Uterus (tissue), 4 donors: ENCODE data around the gene ITM2B. TPM values are rescaled to one million over a fixed set of nuclear protein-coding genes. Genes with fewer than 3 reads are reported as not detected.

Experiments used
- DNase-seq, 2 donors: peaks; one replicate each; pipeline ENCODE4 v3.0.0-alpha.2; 2019 to 2020
- H3K27ac ChIP-seq, 2 donors: fragments of 200-600 bp; sonication (generic); 1 replicate in 1 of 2; 2 replicates in 1 of 2; pipeline ENCODE4 v1.5.1; 2016 to 2018
- H3K27me3 ChIP-seq, 2 donors: fragments of 200-600 bp; sonication (generic); one replicate each; pipeline ENCODE4 v1.5.1; 2018 to 2019; ENCODE audit warnings: control low read depth in 1 of 2
- H3K36me3 ChIP-seq, 2 donors: fragments of 200-600 bp; sonication (generic); one replicate each; pipeline ENCODE4 v1.5.1; 2019; ENCODE audit warnings: control low read depth in 1 of 2
- H3K4me1 ChIP-seq, 2 donors: fragments of 200-600 bp; sonication (generic); one replicate each; pipeline ENCODE4 v1.5.1; 2018 to 2019; ENCODE audit warnings: control low read depth in 1 of 2
- H3K4me3 ChIP-seq, 2 donors: fragments of 200-600 bp; sonication (generic); 1 replicate in 1 of 2; 2 replicates in 1 of 2; pipeline ENCODE4 v1.5.1; 2018 to 2019; ENCODE audit warnings: mild to moderate bottlenecking in 1 of 2
- H3K9me3 ChIP-seq, 2 donors: fragments of 200-600 bp; sonication (generic); one replicate each; pipeline ENCODE4 v1.5.1; 2019; ENCODE audit warnings: control low read depth in 1 of 2
- CTCF ChIP-seq, 4 experiments: fragments of 200-600 bp in 2 of 4; fragments of 450-650 bp in 2 of 4; sonication (generic) in 2 of 4; IDR thresholded peaks; one replicate each; pipeline ENCODE4 v1.5.1; 2016 to 2019; ENCODE audit warnings: antibody characterized with exemption in 4 of 4, mild to moderate bottlenecking in 2 of 4, moderate library complexity in 1 of 4
- POLR2A ChIP-seq, 2 donors: fragments of 450-650 bp; IDR thresholded peaks; one replicate each; pipeline ENCODE4 v1.6.1; 2016; ENCODE audit warnings: antibody characterized with exemption in 2 of 2, mild to moderate bottlenecking in 1 of 2, moderate library complexity in 1 of 2
- intact Hi-C: fragments of 100-400 bp; cut with DNase I; formaldehyde crosslinking; loops from one replicate; pipeline ENCODE4 v1.15.1; 2023; ENCODE audit warnings: low total_unique reads
- total RNA-seq, 4 donors: library from RNA; depleted of rRNA in 3 of 4; stranded (reverse); fragments of >200 nt in 3 of 4; gene quantifications; one replicate each; pipeline versions ENCODE4 v1.1.0 to v1.2.4, GENCODE V29; 2014 to 2023
- donor health status: DM: yes; HTN: yes; CAD: no.

The ITM2B gene
- total RNA-seq, 4 donors from 2014 or later: 326 to 725 (median 565) TPM

GRCh38 chr13:48281556-48281955, 48.5 kb downstream of the ITM2B start:
- TF ChIP-seq CTCF (IDR thresholded peaks at IDR 0.05) (no peak), POLR2A (IDR thresholded peaks at IDR 0.05) (no peak)
- Histone ChIP-seq H3K27me3 (no peaks in the 10 kb centered on the region), H3K4me3 (no peak overlapping the region), H3K36me3 (no peaks in the 10 kb centered on the region), H3K27ac (no peak overlapping the region), H3K9me3 (no peaks in the 10 kb centered on the region), H3K4me1 (no peaks in the 10 kb centered on the region)
- no peak for DNase-seq
- intact Hi-C loops: no loop called here

- intact Hi-C loops: no loop called here
Measured at GRCh38 chr13:48291730-48292129, 58.7 kb downstream of the ITM2B start.

GRCh38 chr13:48292650-48293049, 59.6 kb downstream of the ITM2B start:
- no peaks in the 10 kb centered on the region for H3K9me3 ChIP-seq
- no peaks in the 10 kb centered on the region for H3K36me3 ChIP-seq
- DNase-seq: no peak
- no peak overlapping the region for H3K27ac ChIP-seq
- no peaks in the 10 kb centered on the region for H3K4me1 ChIP-seq
- H3K27me3 ChIP-seq: no peaks in the 10 kb centered on the region
- intact Hi-C loops: no loop called here
- no peak overlapping the region for H3K4me3 ChIP-seq
- TF ChIP-seq CTCF (IDR thresholded peaks at IDR 0.05): no peak
- TF ChIP-seq POLR2A (IDR thresholded peaks at IDR 0.05): no peak

More at GRCh38 chr13:48291730-48292129, 58.7 kb downstream of the ITM2B start:
- no peaks in the 10 kb centered on the region for H3K27me3 ChIP-seq
- no peaks in the 10 kb centered on the region for H3K4me1 ChIP-seq
- TF ChIP-seq CTCF (IDR thresholded peaks at IDR 0.05) (no peak), POLR2A (IDR thresholded peaks at IDR 0.05) (no peak)
- no peak overlapping the region for H3K4me3 ChIP-seq
- H3K27ac ChIP-seq: no peak overlapping the region
- DNase-seq: no peak
- no peaks in the 10 kb centered on the region for H3K9me3 ChIP-seq
- no peaks in the 10 kb centered on the region for H3K36me3 ChIP-seq

GRCh38 chr13:48294653-48295052, 61.6 kb downstream of the ITM2B start:
- Histone ChIP-seq H3K4me1 (no peaks in the 10 kb centered on the region), H3K9me3 (no peaks in the 10 kb centered on the region), H3K27me3 (no peaks in the 10 kb centered on the region), H3K4me3 (no peak overlapping the region), H3K36me3 (no peaks in the 10 kb centered on the region), H3K27ac (no peak overlapping the region)
- intact Hi-C loops: no loop called here
- TF ChIP-seq CTCF (IDR thresholded peaks at IDR 0.05) (no peak), POLR2A (IDR thresholded peaks at IDR 0.05) (no peak)
- no peak for DNase-seq

- no peaks in the 10 kb centered on the region for H3K4me1 ChIP-seq
- no peaks in the 10 kb centered on the region for H3K9me3 ChIP-seq
- intact Hi-C loops: no loop called here
- H3K27me3 ChIP-seq: no peaks in the 10 kb centered on the region
- TF ChIP-seq CTCF (IDR thresholded peaks at IDR 0.05) (no peak), POLR2A (IDR thresholded peaks at IDR 0.05) (no peak)
- no peak for DNase-seq
- no peak overlapping the region for H3K4me3 ChIP-seq
- no peak overlapping the region for H3K27ac ChIP-seq
- H3K36me3 ChIP-seq: no peaks in the 10 kb centered on the region
Measured at GRCh38 chr13:48295271-48295670, 62.3 kb downstream of the ITM2B start.
